Tibial artery (tissue), 4 donors: ENCODE measurements around the gene SPTBN4.

ENCODE experiments used
- DNase-seq, 2 donors: peaks; one replicate each; pipeline ENCODE4 v3.0.0-alpha.2; 2019
- H3K27ac ChIP-seq, 2 donors: fragments of 200-600 bp; sonication (generic) in 1 of 2; 1 replicate in 1 of 2; 2 replicates in 1 of 2; pipeline ENCODE4 v1.5.1; 2018 to 2019; ENCODE audit warnings: mild to moderate bottlenecking in 1 of 2
- H3K27me3 ChIP-seq, 2 donors: fragments of 200-600 bp; sonication (generic) in 1 of 2; one replicate each; pipeline versions ENCODE4 v1.5.1 to v1.6.0; 2016 to 2019
- H3K36me3 ChIP-seq, 3 donors: fragments of 200-600 bp; sonication (generic) in 2 of 3; one replicate each; pipeline ENCODE4 v1.5.1; 2016 to 2019; ENCODE audit warnings: mild to moderate bottlenecking in 2 of 3
- H3K4me1 ChIP-seq, 4 donors: fragments of 200-600 bp; sonication (generic) in 2 of 4; 1 replicate in 3 of 4; 2 replicates in 1 of 4; pipeline ENCODE4 v1.5.1; 2016 to 2019
- H3K4me3 ChIP-seq, 2 donors: fragments of 200-600 bp; sonication (generic) in 1 of 2; 1 replicate in 1 of 2; 2 replicates in 1 of 2; pipeline ENCODE4 v1.5.1; 2018 to 2019; ENCODE audit warnings: mild to moderate bottlenecking in 2 of 2
- H3K9me3 ChIP-seq, 3 donors: fragments of 200-600 bp; sonication (generic) in 1 of 3; one replicate each; pipeline ENCODE4 v1.5.1; 2016 to 2019
- intact Hi-C: fragments of 100-400 bp; cut with DNase I; formaldehyde crosslinking; loops from one replicate; pipeline ENCODE4 v1.15.0; 2023; ENCODE audit warnings: low total_unique reads
- TF ChIP-seq, protein P1 (sequence below), 2 experiments: fragments of 200-600 bp in 1 of 2; fragments of 450-650 bp in 1 of 2; IDR thresholded peaks; one replicate each; pipeline ENCODE4 v1.5.1; 2017 to 2019; ENCODE audit warnings: antibody characterized with exemption in 2 of 2, mild to moderate bottlenecking in 1 of 2, moderate library complexity in 1 of 2

The SPTBN4 gene

DNA sequence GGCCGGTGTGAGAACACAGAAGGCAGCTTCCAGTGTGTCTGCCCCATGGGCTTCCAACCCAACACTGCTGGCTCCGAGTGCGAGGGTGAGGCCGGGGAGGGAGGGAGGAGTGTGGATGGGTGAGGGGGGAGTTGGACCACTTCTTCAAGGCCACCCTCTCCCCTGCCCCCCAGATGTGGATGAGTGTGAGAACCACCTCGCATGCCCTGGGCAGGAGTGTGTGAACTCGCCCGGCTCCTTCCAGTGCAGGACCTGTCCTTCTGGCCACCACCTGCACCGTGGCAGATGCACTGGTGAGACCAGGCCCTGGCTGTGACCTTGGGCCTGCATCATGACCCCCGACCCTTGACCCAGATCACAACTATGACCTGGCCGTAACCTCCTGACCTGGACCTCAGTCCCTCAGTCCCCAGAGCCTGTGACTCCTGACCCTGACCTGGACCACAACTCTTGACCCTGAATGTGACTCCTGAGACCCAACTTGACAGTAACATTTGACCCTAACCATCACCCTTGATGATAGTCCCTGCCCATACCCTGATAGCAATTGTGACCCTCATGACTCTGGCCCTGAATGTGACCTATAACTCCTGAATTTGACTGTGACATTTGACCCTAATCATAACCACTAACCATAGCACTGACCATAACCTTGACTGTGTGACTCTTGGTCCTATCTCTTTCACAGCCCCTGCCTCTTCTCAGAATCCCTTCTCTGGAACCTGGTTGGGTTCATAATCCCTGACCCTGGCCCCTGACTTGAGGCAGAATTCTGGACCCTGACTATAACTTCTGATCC is 145.3 kb downstream of the SPTBN4 start:
- Histone ChIP-seq H3K9me3 (no peaks in the 10 kb centered on the region), H3K4me1 (peaks cover 0 to 42% (median 27%) of the 10 kb centered on the region in 4 donors), H3K27ac (peak overlapping the region; percentile 58 to 86), H3K36me3 (peaks cover 0 to 3% (median 0%) of the 10 kb centered on the region in 3 donors), H3K4me3 (no peak overlapping the region), H3K27me3 (no peaks in the 10 kb centered on the region)
- intact Hi-C loops = no loop called here
- DNase-seq = no peak
- TF ChIP-seq, protein P1, sequence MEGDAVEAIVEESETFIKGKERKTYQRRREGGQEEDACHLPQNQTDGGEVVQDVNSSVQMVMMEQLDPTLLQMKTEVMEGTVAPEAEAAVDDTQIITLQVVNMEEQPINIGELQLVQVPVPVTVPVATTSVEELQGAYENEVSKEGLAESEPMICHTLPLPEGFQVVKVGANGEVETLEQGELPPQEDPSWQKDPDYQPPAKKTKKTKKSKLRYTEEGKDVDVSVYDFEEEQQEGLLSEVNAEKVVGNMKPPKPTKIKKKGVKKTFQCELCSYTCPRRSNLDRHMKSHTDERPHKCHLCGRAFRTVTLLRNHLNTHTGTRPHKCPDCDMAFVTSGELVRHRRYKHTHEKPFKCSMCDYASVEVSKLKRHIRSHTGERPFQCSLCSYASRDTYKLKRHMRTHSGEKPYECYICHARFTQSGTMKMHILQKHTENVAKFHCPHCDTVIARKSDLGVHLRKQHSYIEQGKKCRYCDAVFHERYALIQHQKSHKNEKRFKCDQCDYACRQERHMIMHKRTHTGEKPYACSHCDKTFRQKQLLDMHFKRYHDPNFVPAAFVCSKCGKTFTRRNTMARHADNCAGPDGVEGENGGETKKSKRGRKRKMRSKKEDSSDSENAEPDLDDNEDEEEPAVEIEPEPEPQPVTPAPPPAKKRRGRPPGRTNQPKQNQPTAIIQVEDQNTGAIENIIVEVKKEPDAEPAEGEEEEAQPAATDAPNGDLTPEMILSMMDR (IDR thresholded peaks at IDR 0.05) = no peak

DNA sequence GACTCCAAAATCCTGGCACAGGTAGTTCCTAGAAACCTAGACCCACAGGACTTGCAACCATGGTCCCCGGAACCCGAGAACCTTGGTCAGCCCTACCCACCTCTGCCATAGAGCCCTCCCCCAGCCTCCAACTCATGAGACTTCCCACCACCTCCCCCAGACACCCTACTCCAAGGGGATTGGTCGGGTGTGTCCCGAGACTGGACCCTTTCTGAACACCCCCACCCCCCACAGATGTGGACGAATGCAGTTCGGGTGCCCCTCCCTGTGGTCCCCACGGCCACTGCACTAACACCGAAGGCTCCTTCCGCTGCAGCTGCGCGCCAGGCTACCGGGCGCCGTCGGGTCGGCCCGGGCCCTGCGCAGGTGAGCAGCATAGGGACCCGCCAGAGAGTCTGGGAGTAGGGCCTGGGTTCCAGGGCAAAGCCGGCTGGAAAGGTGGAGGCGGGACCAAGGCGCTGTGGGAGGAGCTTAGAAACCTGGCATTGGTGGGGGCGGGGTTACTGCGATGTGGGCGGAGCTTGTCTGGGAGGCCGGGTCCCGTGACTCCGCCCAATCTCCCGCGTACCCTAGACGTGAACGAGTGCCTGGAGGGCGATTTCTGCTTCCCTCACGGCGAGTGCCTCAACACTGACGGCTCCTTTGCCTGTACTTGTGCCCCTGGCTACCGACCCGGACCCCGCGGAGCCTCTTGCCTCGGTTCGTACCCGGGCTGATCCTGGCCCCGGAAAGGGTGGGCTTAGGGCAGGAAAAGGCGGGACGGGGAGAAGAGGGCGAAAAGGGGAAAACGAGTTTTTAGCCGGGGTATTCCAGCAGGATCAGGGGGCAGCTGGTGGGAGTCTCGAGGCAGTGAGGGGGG is 146.3 kb downstream of the SPTBN4 start:
- Histone ChIP-seq H3K9me3 (no peaks in the 10 kb centered on the region), H3K4me1 (peaks cover 0 to 42% (median 27%) of the 10 kb centered on the region in 4 donors), H3K27ac (peak overlapping the region; percentile 68 to 74), H3K27me3 (no peaks in the 10 kb centered on the region), H3K36me3 (peaks cover 0 to 4% (median 0%) of the 10 kb centered on the region in 3 donors), H3K4me3 (peak overlapping the region; percentile 48 to 63)
- TF ChIP-seq, protein P1 (IDR thresholded peaks at IDR 0.05) = no peak
- intact Hi-C loops = no loop called here
- no peak for DNase-seq

DNA sequence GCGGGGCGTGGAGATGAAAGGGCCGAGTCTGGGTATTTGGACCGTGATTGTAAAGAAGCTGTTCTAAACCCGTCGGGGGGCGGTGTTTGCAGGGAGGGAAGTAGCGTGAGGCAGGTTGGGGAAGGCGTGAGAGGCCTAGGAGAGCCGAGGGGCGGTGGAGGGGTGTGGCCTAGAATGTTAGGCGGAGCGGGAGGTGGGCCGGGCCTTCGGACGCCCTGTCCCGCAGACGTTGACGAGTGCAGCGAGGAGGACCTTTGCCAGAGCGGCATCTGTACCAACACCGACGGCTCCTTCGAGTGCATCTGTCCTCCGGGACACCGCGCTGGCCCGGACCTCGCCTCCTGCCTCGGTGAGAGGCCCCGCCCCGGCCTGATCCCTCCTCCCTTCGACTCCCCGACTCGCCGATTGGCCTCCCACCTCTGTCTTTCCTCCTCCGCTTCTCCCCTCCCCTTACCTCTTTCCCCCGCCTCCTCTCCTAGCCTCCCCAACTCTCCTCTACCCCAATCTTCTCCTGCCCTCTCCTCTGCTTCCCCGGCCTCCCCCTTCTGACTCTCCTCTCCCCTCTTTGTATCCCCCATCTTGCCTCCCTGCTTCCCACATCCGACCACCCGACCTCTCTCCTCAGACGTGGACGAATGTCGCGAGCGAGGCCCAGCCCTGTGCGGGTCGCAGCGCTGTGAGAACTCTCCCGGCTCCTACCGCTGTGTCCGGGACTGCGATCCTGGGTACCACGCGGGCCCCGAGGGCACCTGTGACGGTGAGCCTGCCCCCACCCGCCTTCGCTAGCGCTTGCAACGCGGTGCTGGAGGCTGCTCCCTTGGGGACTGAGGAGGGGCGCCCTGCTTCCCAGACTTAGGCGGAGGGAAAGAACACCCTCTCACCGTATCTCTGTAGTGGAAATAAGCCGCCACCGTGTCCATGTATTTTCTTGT is 147.2 kb downstream of the SPTBN4 start:
- peak overlapping the region; percentile 68 to 74 for H3K27ac ChIP-seq
- TF ChIP-seq, protein P1 (IDR thresholded peaks at IDR 0.05) = no peak
- peak overlapping the region; percentile 48 to 63 for H3K4me3 ChIP-seq
- peaks cover 0 to 42% (median 27%) of the 10 kb centered on the region in 4 donors for H3K4me1 ChIP-seq
- H3K9me3 ChIP-seq = no peaks in the 10 kb centered on the region
- H3K36me3 ChIP-seq = peaks cover 0 to 6% (median 3%) of the 10 kb centered on the region in 3 donors
- no peaks in the 10 kb centered on the region for H3K27me3 ChIP-seq
- intact Hi-C loops = no loop called here
- peak; percentile 84 to 90 for DNase-seq

DNA sequence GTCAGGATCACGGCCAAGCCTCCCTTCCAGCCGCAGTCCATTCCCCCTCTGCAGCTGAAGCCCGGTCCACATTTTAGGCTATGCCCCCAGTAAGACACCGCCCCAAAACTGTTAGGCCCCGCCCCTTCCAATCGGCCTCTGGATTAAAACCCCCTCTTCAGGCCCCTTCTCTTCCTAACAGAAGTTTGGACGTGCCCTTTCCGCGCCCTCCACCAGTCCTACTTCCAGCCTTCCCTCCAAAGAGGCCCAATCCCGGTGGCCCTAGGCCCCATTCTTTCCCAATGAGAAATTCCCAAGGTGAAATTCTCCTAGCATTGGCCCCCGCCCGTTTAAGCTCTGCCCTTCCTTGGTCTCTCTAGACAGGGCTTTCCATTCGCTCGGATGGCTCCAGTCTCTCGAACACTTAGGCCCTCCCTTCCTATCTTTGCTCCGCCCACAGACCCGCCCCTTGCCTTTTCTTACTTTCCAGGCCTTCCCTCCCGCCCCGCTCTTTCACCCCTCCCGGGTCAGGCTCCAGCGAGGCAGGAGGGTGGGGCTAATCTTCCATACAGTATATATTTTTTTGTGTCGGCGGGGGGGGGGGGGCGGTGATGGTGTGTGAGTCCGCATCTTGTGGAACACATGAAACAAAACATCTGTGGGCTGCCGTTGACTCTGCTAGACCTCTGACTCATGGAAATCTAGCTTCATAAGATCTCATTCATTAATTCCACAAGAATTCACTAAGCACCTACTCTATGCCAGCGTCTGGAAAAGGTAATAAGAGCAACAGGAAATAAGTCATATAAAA is 148.0 kb downstream of the SPTBN4 start:
- Histone ChIP-seq H3K27me3 (no peaks in the 10 kb centered on the region), H3K27ac (peak overlapping the region; percentile 68 to 74), H3K9me3 (no peaks in the 10 kb centered on the region), H3K4me3 (peak overlapping the region; percentile 48 to 63), H3K36me3 (peaks cover 8 to 15% (median 11%) of the 10 kb centered on the region in 3 donors), H3K4me1 (peaks cover 0 to 36% (median 23%) of the 10 kb centered on the region in 4 donors)
- TF ChIP-seq, protein P1 (IDR thresholded peaks at IDR 0.05) = no peak
- intact Hi-C loops = no loop called here
- DNase-seq = peak; percentile 92 to 93
